GM20000 (cell line): ENCODE data around the gene CGB3.
"Not testable (repeated sequence)": the region's sequence is repeated elsewhere in the genome, so short reads cannot be mapped to it uniquely, and the experiment has no call there.

Source experiments
- DNase-seq: peaks from one replicate; pipeline ENCODE4 v3.0.0; 2012; ENCODE audit warnings: low spot score
- TF ChIP-seq, protein P1 (sequence below): IDR thresholded peaks from 2 replicates; pipeline ENCODE4 v1.5.1; 2012; ENCODE audit warnings: mild to moderate bottlenecking, control low read depth; ENCODE audit errors: extremely low read depth, missing control alignments

CGB3 gene

DNA sequence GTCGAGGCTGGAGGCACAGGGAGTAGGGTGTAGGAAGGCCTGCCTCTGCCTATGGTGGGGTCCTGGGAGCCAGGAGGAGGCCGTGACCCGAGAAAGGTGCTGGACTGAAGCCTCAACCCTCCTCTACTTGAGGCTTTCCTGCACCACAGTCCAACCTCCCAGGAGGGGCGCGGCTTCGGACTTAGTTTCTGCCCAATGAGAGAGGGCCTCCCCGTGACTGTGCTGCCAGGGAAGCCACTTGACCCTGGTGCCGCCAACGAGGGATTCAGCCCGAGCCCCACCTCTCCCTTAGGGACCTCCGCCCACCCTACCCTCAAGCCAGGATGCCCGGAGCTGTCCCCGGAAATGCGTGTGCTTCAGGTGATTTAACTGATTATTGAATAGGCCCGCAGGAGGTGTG, at the start of gene CGB3:
Gene CGB3, minus strand, starts transcription at position 101 of the 400 bp plus-strand sequence. CDS start 362 bp downstream, outside the sequence.
- DNase-seq: not testable (repeated sequence)

DNA sequence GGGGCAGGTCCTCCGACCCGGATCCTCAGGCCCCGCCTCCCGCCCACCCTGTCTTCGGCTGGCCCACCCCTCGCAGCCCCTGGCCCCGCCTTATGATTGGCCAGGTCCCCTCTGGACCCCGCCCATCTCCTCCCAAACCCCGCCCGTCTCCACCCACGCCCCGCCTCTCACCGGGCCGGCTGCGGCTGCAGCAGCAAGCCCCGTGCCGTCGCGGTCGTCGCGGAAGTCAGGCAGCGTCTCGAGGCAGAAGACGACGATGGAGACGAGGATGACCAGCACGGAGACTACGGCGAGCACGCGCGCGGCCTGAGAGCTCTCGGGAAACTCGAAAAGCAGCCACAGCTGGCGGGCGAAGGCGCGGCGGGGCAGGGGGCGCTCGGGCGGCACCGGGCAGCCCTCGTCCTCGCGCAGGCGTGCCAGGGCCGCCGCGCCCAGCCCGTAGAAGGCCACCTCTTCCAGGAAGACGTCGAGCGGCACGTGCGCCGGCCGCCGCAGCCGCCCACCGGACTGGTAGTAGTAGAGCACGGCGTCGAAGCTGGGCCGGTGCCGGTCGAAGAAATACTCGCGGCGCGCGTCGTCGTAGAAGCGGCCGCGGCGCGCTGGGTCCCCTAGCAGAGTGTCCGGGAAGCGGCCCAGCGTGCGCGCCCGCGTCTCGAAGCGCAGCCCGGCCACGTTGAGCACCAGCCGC, 47.9 kb upstream of the CGB3 start:
- TF ChIP-seq, protein P1, sequence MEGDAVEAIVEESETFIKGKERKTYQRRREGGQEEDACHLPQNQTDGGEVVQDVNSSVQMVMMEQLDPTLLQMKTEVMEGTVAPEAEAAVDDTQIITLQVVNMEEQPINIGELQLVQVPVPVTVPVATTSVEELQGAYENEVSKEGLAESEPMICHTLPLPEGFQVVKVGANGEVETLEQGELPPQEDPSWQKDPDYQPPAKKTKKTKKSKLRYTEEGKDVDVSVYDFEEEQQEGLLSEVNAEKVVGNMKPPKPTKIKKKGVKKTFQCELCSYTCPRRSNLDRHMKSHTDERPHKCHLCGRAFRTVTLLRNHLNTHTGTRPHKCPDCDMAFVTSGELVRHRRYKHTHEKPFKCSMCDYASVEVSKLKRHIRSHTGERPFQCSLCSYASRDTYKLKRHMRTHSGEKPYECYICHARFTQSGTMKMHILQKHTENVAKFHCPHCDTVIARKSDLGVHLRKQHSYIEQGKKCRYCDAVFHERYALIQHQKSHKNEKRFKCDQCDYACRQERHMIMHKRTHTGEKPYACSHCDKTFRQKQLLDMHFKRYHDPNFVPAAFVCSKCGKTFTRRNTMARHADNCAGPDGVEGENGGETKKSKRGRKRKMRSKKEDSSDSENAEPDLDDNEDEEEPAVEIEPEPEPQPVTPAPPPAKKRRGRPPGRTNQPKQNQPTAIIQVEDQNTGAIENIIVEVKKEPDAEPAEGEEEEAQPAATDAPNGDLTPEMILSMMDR: no peak
- DNase-seq: peak; percentile 40

DNA sequence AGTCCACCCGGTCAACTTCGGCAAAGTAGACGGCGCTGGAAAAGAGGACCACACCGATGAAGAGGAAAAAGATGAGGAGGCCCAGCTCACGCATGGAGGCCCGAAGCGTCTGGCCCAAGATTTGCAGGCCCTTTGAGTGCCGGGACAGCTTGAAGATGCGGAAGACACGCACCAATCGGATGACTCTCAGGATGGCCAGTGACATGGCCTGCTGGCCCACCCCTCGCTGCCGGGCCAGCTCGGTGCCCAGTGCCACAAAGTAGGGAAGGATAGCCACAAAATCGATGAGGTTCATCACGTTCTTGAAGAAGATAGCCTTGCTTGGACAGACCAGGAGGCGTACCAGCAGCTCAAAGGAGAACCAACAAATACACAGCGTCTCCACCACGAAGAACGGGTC, 46.3 kb upstream of the CGB3 start:
- DNase-seq: peak; percentile 13
- TF ChIP-seq, protein P1: no peak

DNA sequence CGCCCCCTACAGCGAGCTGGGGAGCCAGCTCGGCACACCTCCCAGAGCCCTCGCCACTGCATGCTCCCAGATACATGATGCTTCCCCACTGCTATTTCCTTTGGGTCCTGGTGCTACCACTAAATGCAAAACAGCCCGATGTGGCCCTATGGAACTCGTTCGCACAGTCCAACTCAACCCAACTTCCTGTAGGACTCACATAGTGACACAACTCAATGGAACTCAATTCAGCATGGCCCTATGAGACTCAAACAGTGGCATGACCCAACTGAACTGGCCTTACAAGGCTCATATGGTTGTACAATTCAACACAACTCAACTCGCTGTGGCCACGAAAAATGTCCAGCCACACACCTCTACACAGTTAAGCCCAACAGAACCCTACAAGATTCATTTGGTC, 44.9 kb upstream of the CGB3 start:
- TF ChIP-seq, protein P1: no peak
- DNase-seq: peak; percentile 1

DNA sequence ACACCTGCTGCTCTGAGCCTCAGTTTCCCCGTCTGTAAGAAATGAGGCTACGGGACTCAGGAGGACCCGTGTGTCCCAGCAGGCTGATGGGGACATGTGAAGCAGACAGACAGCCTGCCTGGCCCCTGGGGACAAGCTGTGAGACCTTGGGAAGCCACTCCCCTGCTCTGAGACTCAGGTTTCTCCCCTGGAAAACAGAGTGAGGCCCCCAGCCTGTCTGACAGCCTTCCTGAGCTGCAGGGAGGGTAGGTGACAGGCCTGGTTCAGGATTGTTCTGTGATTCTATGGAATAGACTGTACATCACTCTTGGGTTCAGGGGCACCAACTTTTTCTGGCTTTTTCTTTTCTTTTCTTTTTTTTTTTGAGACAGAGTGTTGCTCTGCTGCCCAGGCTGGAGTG, 43.4 kb upstream of the CGB3 start:
- peak; percentile 22 for DNase-seq
- TF ChIP-seq, protein P1: no peak

DNA sequence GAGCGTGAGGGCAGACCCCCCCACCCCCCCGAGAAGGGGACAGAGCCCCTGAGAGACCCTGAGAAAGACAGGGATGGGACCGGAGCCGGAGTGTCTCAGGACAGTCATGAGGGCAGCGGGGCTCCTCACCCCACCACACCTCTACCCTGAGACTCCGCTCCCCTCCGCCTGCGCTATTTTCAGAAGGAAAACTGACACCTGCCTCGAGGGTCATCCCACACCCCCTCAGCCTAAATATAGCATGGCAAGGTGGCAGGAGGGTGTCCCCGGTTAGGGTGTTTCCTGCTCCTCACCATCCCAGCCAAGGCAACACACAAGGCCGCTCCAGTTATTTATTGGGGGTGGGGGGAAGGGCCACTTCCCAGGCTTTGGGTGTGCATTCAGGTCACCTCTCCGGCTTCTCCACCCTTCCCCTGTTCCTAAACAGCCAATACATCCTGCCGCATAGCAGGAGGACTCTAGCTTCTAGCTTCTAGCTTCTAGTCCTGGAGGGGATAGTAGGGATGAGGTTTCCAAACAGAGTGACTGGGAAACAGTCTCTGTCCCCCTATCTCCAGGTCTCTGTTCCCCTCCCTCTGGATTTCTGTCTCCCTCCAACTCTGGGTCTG, 41.9 kb upstream of the CGB3 start:
- peak; percentile 22 for DNase-seq
- TF ChIP-seq, protein P1: no peak

DNA sequence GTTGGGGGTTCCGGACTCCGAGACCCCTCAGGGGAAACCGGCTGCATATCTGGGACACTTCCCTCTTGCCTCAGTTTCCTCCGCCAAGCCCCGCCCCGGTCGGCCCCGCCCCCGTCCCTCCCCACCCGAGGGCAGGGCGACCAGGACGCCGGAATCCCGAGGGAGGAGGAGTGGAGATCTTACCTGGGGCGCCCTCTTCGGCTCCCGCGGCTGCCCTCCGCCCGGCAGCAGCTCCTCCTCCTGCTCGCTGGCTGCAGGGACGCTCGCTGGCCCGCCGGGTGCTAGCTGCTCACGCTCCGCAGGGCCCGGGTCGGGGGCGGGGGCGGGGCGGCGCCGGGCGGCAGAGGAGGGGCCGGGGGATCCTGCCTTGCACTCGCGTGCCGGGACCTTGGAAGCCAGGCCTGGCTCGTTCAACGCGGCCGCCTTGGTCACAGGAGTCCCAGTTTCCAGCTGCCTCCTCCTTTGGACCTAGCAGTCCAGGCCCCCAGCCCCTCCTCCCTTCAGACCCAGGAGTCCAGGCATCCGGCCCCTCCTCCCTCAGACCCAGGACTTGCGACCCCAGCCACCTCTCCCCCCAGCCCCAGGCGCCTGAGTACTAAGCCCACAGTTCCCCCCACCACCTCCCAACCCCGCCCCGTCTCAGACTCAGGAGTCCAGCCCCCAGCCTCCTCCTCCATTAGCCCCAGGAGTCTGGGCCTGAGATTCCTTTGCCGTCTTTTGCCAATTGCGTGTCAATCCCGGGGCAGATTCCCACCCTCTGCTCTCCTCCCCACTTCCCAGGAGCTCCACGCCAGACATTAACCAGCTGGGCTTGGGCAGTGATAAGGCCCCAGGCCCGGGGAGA, 40.9 kb upstream of the CGB3 start, which contains the start of gene NTF4:
Gene NTF4, minus strand, starts transcription at position 51 of the 844 bp plus-strand sequence. CDS start 2,821 bp downstream, outside the sequence.
- TF ChIP-seq, protein P1: no peak
- DNase-seq: peak; percentile 49
